Lower leg skin (tissue), 4 donors: ENCODE measurements around the gene TAAR1. TPM values are rescaled to one million over a fixed set of nuclear protein-coding genes. Genes with fewer than 3 reads are reported as not detected.
"Not testable (repeated sequence)": the region's sequence is repeated elsewhere in the genome, so short reads cannot be mapped to it uniquely, and the experiment has no call there.

Experiments used
- DNase-seq, 2 donors: peaks; one replicate each; pipeline ENCODE4 v3.0.0-alpha.2; 2019; ENCODE audit warnings: low spot score in 2 of 2
- H3K4me3 ChIP-seq: fragments of 200-600 bp; sonication (generic); 2 replicates; pipeline ENCODE4 v1.5.1; 2017; ENCODE audit warnings: mild to moderate bottlenecking, low read depth; ENCODE audit not compliant: poor library complexity, severe bottlenecking
- CTCF ChIP-seq, 3 donors: fragments of 450-650 bp; IDR thresholded peaks; one replicate each; pipeline ENCODE4 v1.5.1; 2016; ENCODE audit warnings: antibody characterized with exemption in 3 of 3, mild to moderate bottlenecking in 3 of 3, moderate library complexity in 2 of 3
- POLR2A ChIP-seq, 2 donors: fragments of 450-650 bp; IDR thresholded peaks; one replicate each; pipeline ENCODE4 v1.6.1; 2016 to 2017; ENCODE audit warnings: antibody characterized with exemption in 2 of 2, mild to moderate bottlenecking in 1 of 2, moderate library complexity in 1 of 2
- WGBS, 2 donors: methylation state at CpG; one replicate each; pipeline ENCODE4 v1.1.5; 2018; 5-methylcytosine and 5-hydroxymethylcytosine counted together
- intact Hi-C: fragments of 100-400 bp; cut with DNase I; formaldehyde crosslinking; loops from one replicate; pipeline ENCODE4 v1.15.0; 2023; ENCODE audit warnings: low total_unique reads
- total RNA-seq, 4 donors: library from RNA; depleted of rRNA; stranded (reverse); fragments of >200 nt; gene quantifications; one replicate each; pipeline ENCODE4 v1.1.0, GENCODE V29; 2016

TAAR1 gene
- total RNA-seq: not detected

GRCh38 chr6:132659082-132659481, at the start of gene TAAR1:
Gene TAAR1, minus strand, starts transcription at chr6:132659182. Its CDS starts 13,179 bp downstream, at chr6:132646003.
- intact Hi-C loops: no loop called here
- 58 to 86% methylated on average over 3 of the region's 3 CpGs for WGBS, 2 donors

GRCh38 chr6:132708771-132709170, 49.8 kb upstream of the TAAR1 start:
- DNase-seq: no peak
- no peak overlapping the region for H3K4me3 ChIP-seq
- intact Hi-C loops: no loop called here
- 83 to 86% methylated on average over 3 of the region's 3 CpGs for WGBS, 2 donors
- TF ChIP-seq CTCF (IDR thresholded peaks at IDR 0.05) (no peak), POLR2A (IDR thresholded peaks at IDR 0.05) (no peak)

More at GRCh38 chr6:132659082-132659481, at the start of gene TAAR1:
- H3K4me3 ChIP-seq: no peak within 1 kb of the TSS
- no peak for DNase-seq
- TF ChIP-seq CTCF (IDR thresholded peaks at IDR 0.05) (no peak), POLR2A (IDR thresholded peaks at IDR 0.05) (no peak)

GRCh38 chr6:132708002-132708401, 49.0 kb upstream of the TAAR1 start:
- intact Hi-C loops: no loop called here
- DNase-seq: no peak
- no peak overlapping the region for H3K4me3 ChIP-seq
- no peak for TF ChIP-seq CTCF (IDR thresholded peaks at IDR 0.05)

GRCh38 chr6:132706756-132707155, 47.8 kb upstream of the TAAR1 start:
- DNase-seq, H3K4me3 ChIP-seq, intact Hi-C loops: not testable (repeated sequence)
- WGBS, 2 donors: 73 to 91% methylated on average over 4 of the region's 4 CpGs

- H3K4me3 ChIP-seq: no peak overlapping the region
Measured at GRCh38 chr6:132703936-132704335, 45.0 kb upstream of the TAAR1 start.

GRCh38 chr6:132698608-132699007, 39.6 kb upstream of the TAAR1 start:
- no peak overlapping the region for H3K4me3 ChIP-seq
- no peak for DNase-seq
- intact Hi-C loops: no loop called here
- WGBS, 2 donors: 0 to 25% methylated on average over 1 of the region's 1 CpG
- TF ChIP-seq CTCF (IDR thresholded peaks at IDR 0.05) (no peak), POLR2A (IDR thresholded peaks at IDR 0.05) (no peak)

More at GRCh38 chr6:132703936-132704335, 45.0 kb upstream of the TAAR1 start:
- no peak for DNase-seq
- intact Hi-C loops: no loop called here
- no peak for TF ChIP-seq POLR2A (IDR thresholded peaks at IDR 0.05)
- TF ChIP-seq CTCF (IDR thresholded peaks at IDR 0.05): no peak
